ENCODE results near the gene ADD2. TPM values are rescaled to one million over a fixed set of nuclear protein-coding genes. Genes with fewer than 3 reads are reported as not detected.

The ADD2 gene
- total and polyA plus RNA-seq, 2 experiments from 2014 or later: 34.6 to 223 TPM

DNA sequence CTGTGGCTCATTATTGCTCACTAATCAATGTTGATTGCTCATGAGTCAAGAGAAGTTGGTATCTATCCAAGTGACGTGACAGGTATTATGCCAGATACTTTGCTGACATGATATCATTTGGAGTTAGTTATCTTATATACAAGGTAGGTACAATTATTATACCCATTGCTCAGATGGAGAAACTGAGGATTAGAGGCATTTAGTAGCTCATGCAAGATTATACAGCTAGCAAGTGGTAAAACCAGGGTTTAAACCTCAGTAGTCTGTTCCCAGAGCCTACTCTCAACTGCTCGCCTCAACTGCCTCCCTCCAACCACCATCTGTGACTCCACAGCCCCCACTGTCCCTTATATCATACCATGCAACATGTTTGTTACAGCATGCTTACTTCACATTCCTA, 16.3 kb upstream of the ADD2 start:
- H3K27me3 ChIP-seq (ENCODE audit: insufficient read depth): peaks cover 60% of the 10 kb centered on the region
- no peak for ATAC-seq
- H3K4me1 Mint-ChIP-seq: peaks cover 8% of the 10 kb centered on the region; the same call in 2 of the 3 replicates

More for the DNA sequence above, 16.3 kb upstream of the ADD2 start:
- H3K9me3 Mint-ChIP-seq: no peaks in the 10 kb centered on the region
- DNase-seq (ENCODE audit: low spot score): no peak
- Histone ChIP-seq H3K79me2 (replicated peaks; ENCODE audit: insufficient read depth) (no peaks in the 10 kb centered on the region), H3K9me2 (ENCODE audit: insufficient read depth) (no peaks in the 10 kb centered on the region), H3K4me3 (no peak overlapping the region), H3K4me2 (no peak overlapping the region), H3K36me3 (ENCODE audit: insufficient read depth) (no peaks in the 10 kb centered on the region), H3F3A (replicated peaks; ENCODE audit: low read depth) (no peaks in the 10 kb centered on the region), H3K4me1 (ENCODE audit: insufficient read depth) (no peaks in the 10 kb centered on the region), H2AFZ (no peak overlapping the region), H4K20me1 (replicated peaks; ENCODE audit: insufficient read depth) (no peaks in the 10 kb centered on the region; the same call in 1 of the 2 replicates), H3K27ac (ENCODE audit: low read depth) (no peak overlapping the region)
- no peak overlapping the region for H3K4me3 Mint-ChIP-seq
- H3K27me3 Mint-ChIP-seq (ENCODE audit: insufficient read depth, low read depth, poor library complexity): peaks cover 37% of the 10 kb centered on the region
- no peak for TF ChIP-seq JUNB (IDR thresholded peaks at IDR 0.05; ENCODE audit: unreplicated experiment)
- no peak for TF ChIP-seq ZNF114 (CRISPR knock-in tag; IDR thresholded peaks at IDR 0.05)
- TF ChIP-seq ZNF462 (CRISPR knock-in tag; IDR thresholded peaks at IDR 0.05): no peak
- TF ChIP-seq ZNF331 (CRISPR knock-in tag; IDR thresholded peaks at IDR 0.05; ENCODE audit: low read depth): no peak
- TF ChIP-seq EZH2 (IDR thresholded peaks at IDR 0.05; ENCODE audit: low read depth, unreplicated experiment): no peak
- TF ChIP-seq, protein P1, sequence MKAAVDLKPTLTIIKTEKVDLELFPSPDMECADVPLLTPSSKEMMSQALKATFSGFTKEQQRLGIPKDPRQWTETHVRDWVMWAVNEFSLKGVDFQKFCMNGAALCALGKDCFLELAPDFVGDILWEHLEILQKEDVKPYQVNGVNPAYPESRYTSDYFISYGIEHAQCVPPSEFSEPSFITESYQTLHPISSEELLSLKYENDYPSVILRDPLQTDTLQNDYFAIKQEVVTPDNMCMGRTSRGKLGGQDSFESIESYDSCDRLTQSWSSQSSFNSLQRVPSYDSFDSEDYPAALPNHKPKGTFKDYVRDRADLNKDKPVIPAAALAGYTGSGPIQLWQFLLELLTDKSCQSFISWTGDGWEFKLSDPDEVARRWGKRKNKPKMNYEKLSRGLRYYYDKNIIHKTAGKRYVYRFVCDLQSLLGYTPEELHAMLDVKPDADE (IDR thresholded peaks at IDR 0.05): no peak
- no peak for TF ChIP-seq CREB1 (CRISPR knock-in tag; IDR thresholded peaks at IDR 0.05; ENCODE audit: low read depth)
- no peak overlapping the region for H3K27ac Mint-ChIP-seq
- H3K36me3 Mint-ChIP-seq (ENCODE audit: low read depth): no peaks in the 10 kb centered on the region

All from GM23338 (cell line).